ENCODE measurements around the gene RPSA. TPM values are rescaled to one million over a fixed set of nuclear protein-coding genes. Genes with fewer than 3 reads are reported as not detected.

The RPSA gene
- total and polyA plus RNA-seq, 2 experiments from 2014 or later: 406 to 1,590 TPM

DNA sequence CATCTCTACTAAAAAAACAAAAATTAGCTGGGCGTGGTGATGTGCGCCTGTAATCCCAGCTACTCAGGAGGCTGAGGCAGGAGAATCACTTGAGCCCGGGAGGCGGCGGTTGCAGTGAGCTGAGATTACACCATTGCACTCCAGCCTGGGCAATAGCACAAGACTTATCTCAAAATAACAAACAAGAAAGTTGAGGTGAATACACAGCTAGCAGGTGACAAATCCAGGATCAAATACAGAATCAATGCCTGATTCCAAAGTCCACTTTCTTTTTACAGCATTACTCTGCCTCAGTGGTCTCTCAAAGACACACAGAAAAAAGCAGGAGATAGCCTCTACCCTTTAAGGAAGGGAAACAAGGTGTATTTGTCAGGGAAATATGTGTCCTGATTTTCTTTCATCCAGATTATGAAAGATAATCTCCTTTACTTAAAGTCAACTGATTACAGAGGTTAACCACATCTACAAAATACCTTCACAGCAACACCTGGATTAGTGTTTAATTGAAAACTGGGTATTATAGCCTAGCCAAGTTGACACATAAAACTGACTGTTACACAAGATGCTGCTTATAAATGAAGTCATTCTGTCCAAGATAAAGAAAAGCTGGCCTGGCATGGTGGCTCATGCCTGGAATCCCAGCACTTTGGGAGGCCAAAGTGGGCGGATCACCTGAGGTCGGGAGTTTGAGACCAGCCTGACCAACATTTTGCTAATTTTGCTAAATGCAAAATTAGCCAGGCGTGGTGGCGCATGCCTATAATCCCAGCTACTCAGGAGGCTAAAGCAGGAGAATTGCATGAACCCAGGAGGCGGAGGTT, 27.4 kb upstream of the RPSA start:
- H2AFZ ChIP-seq: no peak overlapping the region
- H3K27me3 ChIP-seq (replicated peaks; ENCODE audit: insufficient read depth): no peaks in the 10 kb centered on the region; the same call in 1 of the 2 replicates

DNA sequence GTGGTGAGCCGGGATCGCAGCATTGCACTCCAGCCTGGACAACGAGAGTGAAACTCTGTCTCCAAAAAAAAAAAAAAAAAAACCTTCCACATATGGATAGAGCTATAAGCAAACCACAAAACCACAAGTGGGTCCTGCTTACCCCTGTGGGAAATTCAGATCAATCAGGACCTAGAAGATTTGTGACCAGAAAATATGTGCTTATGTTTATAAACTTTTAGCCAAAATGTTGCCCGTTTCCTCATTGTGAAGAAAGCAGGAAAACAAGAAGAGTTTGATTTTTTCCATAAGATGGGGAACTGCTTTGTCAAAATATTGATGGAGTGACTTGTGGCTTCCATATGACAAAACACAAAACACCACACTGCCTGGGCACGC, 26.8 kb upstream of the RPSA start:
- Histone ChIP-seq H3K4me2 (ENCODE audit: unreplicated experiment) (no peak overlapping the region), H3K9me3 (ENCODE audit: low read depth) (no peaks in the 10 kb centered on the region), H3K27ac (no peak overlapping the region), H3K9ac (no peak overlapping the region), H3K36me3 (ENCODE audit: low read depth) (no peaks in the 10 kb centered on the region), H2AFZ (no peak overlapping the region), H4K20me1 (ENCODE audit: insufficient read depth) (no peaks in the 10 kb centered on the region), H3F3A (ENCODE audit: insufficient read depth) (no peaks in the 10 kb centered on the region), H3K79me2 (ENCODE audit: insufficient read depth) (peaks cover 6% of the 10 kb centered on the region), H3K9me2 (ENCODE audit: insufficient read depth) (no peaks in the 10 kb centered on the region), H3K4me3 (no peak overlapping the region), H3K4me1 (ENCODE audit: insufficient read depth) (peaks cover 11% of the 10 kb centered on the region), H3K27me3 (replicated peaks; ENCODE audit: insufficient read depth) (no peaks in the 10 kb centered on the region)
- 63 to 65% methylated on average over 5 of the region's 5 CpGs for WGBS, 2 experiments (ENCODE audit: low coverage in 1 of 2, low lambda C conversion rate in 2 of 2, missing lambda C conversion rate in 2 of 2)
- no peak for DNase-seq
- TF ChIP-seq EZH2phosphoT487 (IDR thresholded peaks at IDR 0.05; ENCODE audit: insufficient read depth, low read depth): no peak
- TF ChIP-seq EZH2 (IDR thresholded peaks at IDR 0.05; ENCODE audit: insufficient read depth, poor library complexity, severe bottlenecking): no peak
- in situ Hi-C loops (cut with MboI): no loop called here

More for the DNA sequence above, 27.4 kb upstream of the RPSA start:
- H3K36me3 ChIP-seq (ENCODE audit: low read depth): no peaks in the 10 kb centered on the region
- TF ChIP-seq EZH2 (IDR thresholded peaks at IDR 0.05; ENCODE audit: insufficient read depth, poor library complexity, severe bottlenecking) (no peak), EZH2phosphoT487 (IDR thresholded peaks at IDR 0.05; ENCODE audit: insufficient read depth, low read depth) (no peak)
- H3K4me1 ChIP-seq (ENCODE audit: insufficient read depth): peaks cover 7% of the 10 kb centered on the region
- H3K9me3 ChIP-seq (ENCODE audit: low read depth): no peaks in the 10 kb centered on the region
- H3K4me3 ChIP-seq: no peak overlapping the region
- WGBS, 2 experiments (ENCODE audit: low coverage in 1 of 2, low lambda C conversion rate in 2 of 2, missing lambda C conversion rate in 2 of 2): 87% methylated on average over 10 of the region's 10 CpGs
- in situ Hi-C loops (cut with MboI): no loop called here
- no peaks in the 10 kb centered on the region for H3K9me2 ChIP-seq (ENCODE audit: insufficient read depth)
- no peak for DNase-seq
- no peak overlapping the region for H3K9ac ChIP-seq
- H3K27ac ChIP-seq: no peak overlapping the region
- no peak overlapping the region for H3K4me2 ChIP-seq (ENCODE audit: unreplicated experiment)
- H3K79me2 ChIP-seq (ENCODE audit: insufficient read depth): no peaks in the 10 kb centered on the region
- H3F3A ChIP-seq (ENCODE audit: insufficient read depth): no peaks in the 10 kb centered on the region
- H4K20me1 ChIP-seq (ENCODE audit: insufficient read depth): no peaks in the 10 kb centered on the region

DNA sequence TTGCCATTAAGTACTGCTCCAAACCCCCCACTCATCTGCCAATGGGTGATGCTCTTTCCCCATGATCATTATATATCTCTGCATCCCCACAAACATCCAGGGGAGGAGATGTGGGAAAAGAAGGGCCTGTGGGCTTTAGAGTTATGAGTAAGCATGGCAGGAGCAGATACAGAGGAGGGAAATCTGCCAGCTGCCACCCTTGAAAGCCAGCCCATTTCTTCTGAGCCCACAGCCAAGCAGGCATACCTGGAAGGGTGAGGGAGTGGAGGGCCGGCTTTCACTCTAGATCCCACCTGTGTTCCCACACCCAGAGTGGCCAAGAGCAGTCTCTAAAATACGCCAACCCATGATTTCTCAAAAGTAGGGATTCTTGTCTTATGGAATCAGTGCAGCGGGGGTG, 25.1 kb upstream of the RPSA start:
- H3K9ac ChIP-seq: no peak overlapping the region
- no peaks in the 10 kb centered on the region for H3K9me2 ChIP-seq (ENCODE audit: insufficient read depth)
- no peaks in the 10 kb centered on the region for H3K36me3 ChIP-seq (ENCODE audit: low read depth)
- no peak for DNase-seq
- no peak overlapping the region for H3K27ac ChIP-seq
- no peaks in the 10 kb centered on the region for H4K20me1 ChIP-seq (ENCODE audit: insufficient read depth)
- H3K79me2 ChIP-seq (ENCODE audit: insufficient read depth): peaks cover 22% of the 10 kb centered on the region
- H3K9me3 ChIP-seq (ENCODE audit: low read depth): no peaks in the 10 kb centered on the region
- no peaks in the 10 kb centered on the region for H3F3A ChIP-seq (ENCODE audit: insufficient read depth)
- TF ChIP-seq EZH2 (IDR thresholded peaks at IDR 0.05; ENCODE audit: insufficient read depth, poor library complexity, severe bottlenecking) (no peak), EZH2phosphoT487 (IDR thresholded peaks at IDR 0.05; ENCODE audit: insufficient read depth, low read depth) (no peak)
- H3K27me3 ChIP-seq (replicated peaks; ENCODE audit: insufficient read depth): no peaks in the 10 kb centered on the region
- no peak overlapping the region for H3K4me2 ChIP-seq (ENCODE audit: unreplicated experiment)
- H2AFZ ChIP-seq: no peak overlapping the region
- H3K4me3 ChIP-seq: no peak overlapping the region
- in situ Hi-C loops (cut with MboI): no loop called here
- 92 to 96% methylated on average over 3 of the region's 3 CpGs for WGBS, 2 experiments (ENCODE audit: low coverage in 1 of 2, low lambda C conversion rate in 2 of 2, missing lambda C conversion rate in 2 of 2)
- H3K4me1 ChIP-seq (ENCODE audit: insufficient read depth): peaks cover 16% of the 10 kb centered on the region

DNA sequence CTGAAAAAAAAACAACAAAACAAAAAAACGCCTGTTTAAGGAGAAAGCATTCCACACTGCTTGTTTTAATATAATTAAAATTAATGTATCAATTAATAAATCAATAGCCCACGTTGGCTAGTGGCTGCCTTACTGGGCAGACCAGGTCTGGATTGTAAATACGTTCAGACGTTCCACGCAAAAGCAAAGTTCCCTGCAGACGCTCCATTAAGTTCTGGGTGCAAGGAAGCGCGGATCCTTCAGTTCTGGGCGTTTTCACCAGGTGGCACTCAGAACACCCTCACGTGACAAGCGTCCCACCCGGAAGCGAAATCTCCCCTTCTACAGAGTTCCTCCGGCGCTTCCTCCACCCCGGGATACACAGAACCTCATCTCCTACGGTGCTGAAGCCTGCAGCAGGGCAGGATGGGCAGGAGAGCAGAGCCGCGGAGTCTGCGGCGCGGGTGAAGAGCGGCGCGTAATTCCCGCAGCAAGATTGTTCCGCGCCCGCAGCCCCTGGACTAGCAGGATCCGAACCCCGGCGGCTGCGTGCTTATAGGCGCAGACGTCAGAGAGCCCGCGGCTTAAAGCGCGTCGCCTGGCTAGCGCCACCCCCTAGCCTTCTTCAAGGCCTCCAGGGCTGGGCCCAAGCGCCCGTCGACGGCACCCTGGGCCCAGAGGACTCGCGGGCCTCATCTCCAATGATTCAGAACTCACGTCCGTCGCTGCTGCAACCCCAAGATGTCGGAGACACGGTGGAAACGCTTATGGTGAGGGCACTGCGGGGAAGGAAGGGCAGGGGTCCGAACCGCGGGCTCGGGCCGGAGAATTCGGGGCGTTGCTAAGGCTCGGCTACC, 23.3 kb upstream of the RPSA start, which contains the start of gene SLC25A38:
TSS of gene SLC25A38 (plus strand) at position 326 of the 836 bp plus-strand sequence. CDS start at position 681, 355 bp downstream.
- no peaks in the 10 kb centered on the region for H3F3A ChIP-seq (ENCODE audit: insufficient read depth)
- H3K4me2 ChIP-seq (ENCODE audit: unreplicated experiment): peak within 1 kb of the TSS; percentile 94
- 1% methylated on average over 53 to 56 of the region's 62 CpGs for WGBS, 2 experiments (ENCODE audit: low coverage in 1 of 2, low lambda C conversion rate in 2 of 2, missing lambda C conversion rate in 2 of 2)
- peak within 1 kb of the TSS; percentile 96 for H3K27ac ChIP-seq
- peak within 1 kb of the TSS; percentile 93 for H3K4me3 ChIP-seq
- H3K36me3 ChIP-seq (ENCODE audit: low read depth): no peaks in the 10 kb centered on the region
- H4K20me1 ChIP-seq (ENCODE audit: insufficient read depth): no peaks in the 10 kb centered on the region
- peaks cover 16% of the 10 kb centered on the region for H3K4me1 ChIP-seq (ENCODE audit: insufficient read depth)
- H3K79me2 ChIP-seq (ENCODE audit: insufficient read depth): peaks cover 41% of the 10 kb centered on the region
- in situ Hi-C loops (cut with MboI): no loop called here
- DNase-seq: peak; percentile 97
- no peaks in the 10 kb centered on the region for H3K9me3 ChIP-seq (ENCODE audit: low read depth)
- no peaks in the 10 kb centered on the region for H3K9me2 ChIP-seq (ENCODE audit: insufficient read depth)
- H3K27me3 ChIP-seq (replicated peaks; ENCODE audit: insufficient read depth): no peaks in the 10 kb centered on the region
- H3K9ac ChIP-seq: peak within 1 kb of the TSS; percentile 97
- H2AFZ ChIP-seq: peak within 1 kb of the TSS; percentile 93
- TF ChIP-seq EZH2phosphoT487 (IDR thresholded peaks at IDR 0.05; ENCODE audit: insufficient read depth, low read depth) (no peak), EZH2 (IDR thresholded peaks at IDR 0.05; ENCODE audit: insufficient read depth, poor library complexity, severe bottlenecking) (no peak)
